Measurements from ENCODE around the gene PTPRN2. TPM values are rescaled to one million over a fixed set of nuclear protein-coding genes. Genes with fewer than 3 reads are reported as not detected.

The PTPRN2 gene
- total RNA-seq, 1 donor from 2014 or later, result 1.8 TPM

GRCh38 chr7:157814931-157815705, 772.5 kb downstream of the PTPRN2 start:
- Mint-ChIP-seq H3K36me3 (ENCODE audit: low read depth) (no peaks in the 10 kb centered on the region), H3K9me3 (peaks cover 3% of the 10 kb centered on the region), H3K27ac (no peak overlapping the region), H3K4me3 (no peak overlapping the region), H3K27me3 (no peaks in the 10 kb centered on the region), H3K4me1 (no peaks in the 10 kb centered on the region)
- no peak for TF ChIP-seq CTCF (IDR thresholded peaks at IDR 0.05)
- DNase-seq, result no peak
- intact Hi-C loops (cut with micrococcal nuclease), result no loop called here
- ChIA-PET CTCF (no interaction called here), POLR2A (no interaction called here)
- no peak for ATAC-seq (ENCODE audit: low read depth)

- no peak overlapping the region for H3K27ac Mint-ChIP-seq
- H3K4me3 Mint-ChIP-seq, result no peak overlapping the region
- intact Hi-C loops (cut with micrococcal nuclease), result no loop called here
- H3K4me1 Mint-ChIP-seq, result no peaks in the 10 kb centered on the region
- TF ChIP-seq CTCF (IDR thresholded peaks at IDR 0.05), result no peak
- CTCF ChIA-PET, result no interaction called here
- ATAC-seq (ENCODE audit: low read depth) (no peak), DNase-seq (no peak)
- peaks cover 2% of the 10 kb centered on the region for H3K9me3 Mint-ChIP-seq
- no peaks in the 10 kb centered on the region for H3K27me3 Mint-ChIP-seq
- POLR2A ChIA-PET, result no interaction called here
- no peaks in the 10 kb centered on the region for H3K36me3 Mint-ChIP-seq (ENCODE audit: low read depth)
Observed at GRCh38 chr7:157813741-157814661, 773.6 kb downstream of the PTPRN2 start.

- POLR2A ChIA-PET, result no interaction called here
- Mint-ChIP-seq H3K27me3 (no peaks in the 10 kb centered on the region), H3K36me3 (ENCODE audit: low read depth) (no peaks in the 10 kb centered on the region), H3K4me3 (no peak overlapping the region), H3K27ac (no peak overlapping the region), H3K4me1 (no peaks in the 10 kb centered on the region), H3K9me3 (peaks cover 8% of the 10 kb centered on the region)
- CTCF ChIA-PET, result no interaction called here
- no peak for TF ChIP-seq CTCF (IDR thresholded peaks at IDR 0.05)
- no peak for ATAC-seq (ENCODE audit: low read depth)
- intact Hi-C loops (cut with micrococcal nuclease), result no loop called here
- no peak for DNase-seq
Observed at GRCh38 chr7:157813053-157813452, 774.6 kb downstream of the PTPRN2 start.

- H3K27ac Mint-ChIP-seq, result no peak overlapping the region
- H3K36me3 Mint-ChIP-seq (ENCODE audit: low read depth), result no peaks in the 10 kb centered on the region
- H3K4me1 Mint-ChIP-seq, result no peaks in the 10 kb centered on the region
- no peak for TF ChIP-seq CTCF (IDR thresholded peaks at IDR 0.05)
- POLR2A ChIA-PET, result no interaction called here
- no peak for ATAC-seq (ENCODE audit: low read depth)
- H3K9me3 Mint-ChIP-seq, result peaks cover 10% of the 10 kb centered on the region
- no peak overlapping the region for H3K4me3 Mint-ChIP-seq
- DNase-seq, result no peak
- intact Hi-C loops (cut with micrococcal nuclease), result no loop called here
- H3K27me3 Mint-ChIP-seq, result no peaks in the 10 kb centered on the region
- CTCF ChIA-PET, result no interaction called here
Observed at GRCh38 chr7:157811946-157812345, 775.7 kb downstream of the PTPRN2 start.
